ENCODE measurements around the gene PFDN6. TPM values are rescaled to one million over a fixed set of nuclear protein-coding genes. Genes with fewer than 3 reads are reported as not detected.

The PFDN6 gene
- total and polyA plus RNA-seq, 2 of the 13 experiments (the other 11 are each of a cell fraction or from before 2014, with no cell fraction given) = 75.5 to 87.0 TPM

- TF ChIP-seq KAT2B (IDR thresholded peaks at IDR 0.05; ENCODE audit: borderline replicate concordance, low read depth, low read length) (no peak), SMAD3 (CRISPR knock-in tag; IDR thresholded peaks at IDR 0.05) (peak; percentile 67; the same call in 1 of the 2 replicates), KDM6A (CRISPR knock-in tag; IDR thresholded peaks at IDR 0.05; ENCODE audit: low read depth) (no peak; the same call in 1 of the 2 replicates), ETV6 (CRISPR knock-in tag; conservative IDR thresholded peaks at IDR 0.05) (0 out of 2 replicates have a peak, but pooled peaks have one; percentile 39), NCOR1 (IDR thresholded peaks at IDR 0.05; ENCODE audit: borderline replicate concordance, low read length) (peak; percentile 25; the same call in 1 of the 2 replicates), NR2C2 (CRISPR knock-in tag; IDR thresholded peaks at IDR 0.05; ENCODE audit: borderline replicate concordance) (0 out of 2 replicates have a peak, but pooled peaks have one; percentile 26), ZFP36L1 (CRISPR knock-in tag; IDR thresholded peaks at IDR 0.05) (0 out of 2 replicates have a peak, but pooled peaks have one; percentile 24), MXD4 (CRISPR knock-in tag; IDR thresholded peaks at IDR 0.05) (peak; percentile 57; the same call in 1 of the 2 replicates), NFYC (CRISPR knock-in tag; IDR thresholded peaks at IDR 0.05) (peak; percentile 80), POGZ (CRISPR knock-in tag; IDR thresholded peaks at IDR 0.05) (peak; percentile 55; the same call in 1 of the 2 replicates), HDAC1 (CRISPR knock-in tag; IDR thresholded peaks at IDR 0.05) (peak; percentile 63; the same call in 1 of the 2 replicates), ZFP36L2 (CRISPR knock-in tag; IDR thresholded peaks at IDR 0.05) (no peak), ZNF362 (CRISPR knock-in tag; IDR thresholded peaks at IDR 0.05; ENCODE audit: borderline replicate concordance) (peak; percentile 98), DNMT3B (CRISPR knock-in tag; conservative IDR thresholded peaks at IDR 0.05) (no peak; the same call in 1 of the 2 replicates)
- TF ChIP-seq, protein P1, sequence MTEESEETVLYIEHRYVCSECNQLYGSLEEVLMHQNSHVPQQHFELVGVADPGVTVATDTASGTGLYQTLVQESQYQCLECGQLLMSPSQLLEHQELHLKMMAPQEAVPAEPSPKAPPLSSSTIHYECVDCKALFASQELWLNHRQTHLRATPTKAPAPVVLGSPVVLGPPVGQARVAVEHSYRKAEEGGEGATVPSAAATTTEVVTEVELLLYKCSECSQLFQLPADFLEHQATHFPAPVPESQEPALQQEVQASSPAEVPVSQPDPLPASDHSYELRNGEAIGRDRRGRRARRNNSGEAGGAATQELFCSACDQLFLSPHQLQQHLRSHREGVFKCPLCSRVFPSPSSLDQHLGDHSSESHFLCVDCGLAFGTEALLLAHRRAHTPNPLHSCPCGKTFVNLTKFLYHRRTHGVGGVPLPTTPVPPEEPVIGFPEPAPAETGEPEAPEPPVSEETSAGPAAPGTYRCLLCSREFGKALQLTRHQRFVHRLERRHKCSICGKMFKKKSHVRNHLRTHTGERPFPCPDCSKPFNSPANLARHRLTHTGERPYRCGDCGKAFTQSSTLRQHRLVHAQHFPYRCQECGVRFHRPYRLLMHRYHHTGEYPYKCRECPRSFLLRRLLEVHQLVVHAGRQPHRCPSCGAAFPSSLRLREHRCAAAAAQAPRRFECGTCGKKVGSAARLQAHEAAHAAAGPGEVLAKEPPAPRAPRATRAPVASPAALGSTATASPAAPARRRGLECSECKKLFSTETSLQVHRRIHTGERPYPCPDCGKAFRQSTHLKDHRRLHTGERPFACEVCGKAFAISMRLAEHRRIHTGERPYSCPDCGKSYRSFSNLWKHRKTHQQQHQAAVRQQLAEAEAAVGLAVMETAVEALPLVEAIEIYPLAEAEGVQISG (CRISPR knock-in tag; IDR thresholded peaks at IDR 0.05) = 0 out of 2 replicates have a peak, but pooled peaks have one; percentile 41
- TF ChIP-seq, protein P2, sequence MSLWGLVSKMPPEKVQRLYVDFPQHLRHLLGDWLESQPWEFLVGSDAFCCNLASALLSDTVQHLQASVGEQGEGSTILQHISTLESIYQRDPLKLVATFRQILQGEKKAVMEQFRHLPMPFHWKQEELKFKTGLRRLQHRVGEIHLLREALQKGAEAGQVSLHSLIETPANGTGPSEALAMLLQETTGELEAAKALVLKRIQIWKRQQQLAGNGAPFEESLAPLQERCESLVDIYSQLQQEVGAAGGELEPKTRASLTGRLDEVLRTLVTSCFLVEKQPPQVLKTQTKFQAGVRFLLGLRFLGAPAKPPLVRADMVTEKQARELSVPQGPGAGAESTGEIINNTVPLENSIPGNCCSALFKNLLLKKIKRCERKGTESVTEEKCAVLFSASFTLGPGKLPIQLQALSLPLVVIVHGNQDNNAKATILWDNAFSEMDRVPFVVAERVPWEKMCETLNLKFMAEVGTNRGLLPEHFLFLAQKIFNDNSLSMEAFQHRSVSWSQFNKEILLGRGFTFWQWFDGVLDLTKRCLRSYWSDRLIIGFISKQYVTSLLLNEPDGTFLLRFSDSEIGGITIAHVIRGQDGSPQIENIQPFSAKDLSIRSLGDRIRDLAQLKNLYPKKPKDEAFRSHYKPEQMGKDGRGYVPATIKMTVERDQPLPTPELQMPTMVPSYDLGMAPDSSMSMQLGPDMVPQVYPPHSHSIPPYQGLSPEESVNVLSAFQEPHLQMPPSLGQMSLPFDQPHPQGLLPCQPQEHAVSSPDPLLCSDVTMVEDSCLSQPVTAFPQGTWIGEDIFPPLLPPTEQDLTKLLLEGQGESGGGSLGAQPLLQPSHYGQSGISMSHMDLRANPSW (CRISPR knock-in tag; IDR thresholded peaks at IDR 0.05; ENCODE audit: borderline replicate concordance) = 0 out of 2 replicates have a peak, but pooled peaks have one; percentile 54
- TF ChIP-seq, protein P3, sequence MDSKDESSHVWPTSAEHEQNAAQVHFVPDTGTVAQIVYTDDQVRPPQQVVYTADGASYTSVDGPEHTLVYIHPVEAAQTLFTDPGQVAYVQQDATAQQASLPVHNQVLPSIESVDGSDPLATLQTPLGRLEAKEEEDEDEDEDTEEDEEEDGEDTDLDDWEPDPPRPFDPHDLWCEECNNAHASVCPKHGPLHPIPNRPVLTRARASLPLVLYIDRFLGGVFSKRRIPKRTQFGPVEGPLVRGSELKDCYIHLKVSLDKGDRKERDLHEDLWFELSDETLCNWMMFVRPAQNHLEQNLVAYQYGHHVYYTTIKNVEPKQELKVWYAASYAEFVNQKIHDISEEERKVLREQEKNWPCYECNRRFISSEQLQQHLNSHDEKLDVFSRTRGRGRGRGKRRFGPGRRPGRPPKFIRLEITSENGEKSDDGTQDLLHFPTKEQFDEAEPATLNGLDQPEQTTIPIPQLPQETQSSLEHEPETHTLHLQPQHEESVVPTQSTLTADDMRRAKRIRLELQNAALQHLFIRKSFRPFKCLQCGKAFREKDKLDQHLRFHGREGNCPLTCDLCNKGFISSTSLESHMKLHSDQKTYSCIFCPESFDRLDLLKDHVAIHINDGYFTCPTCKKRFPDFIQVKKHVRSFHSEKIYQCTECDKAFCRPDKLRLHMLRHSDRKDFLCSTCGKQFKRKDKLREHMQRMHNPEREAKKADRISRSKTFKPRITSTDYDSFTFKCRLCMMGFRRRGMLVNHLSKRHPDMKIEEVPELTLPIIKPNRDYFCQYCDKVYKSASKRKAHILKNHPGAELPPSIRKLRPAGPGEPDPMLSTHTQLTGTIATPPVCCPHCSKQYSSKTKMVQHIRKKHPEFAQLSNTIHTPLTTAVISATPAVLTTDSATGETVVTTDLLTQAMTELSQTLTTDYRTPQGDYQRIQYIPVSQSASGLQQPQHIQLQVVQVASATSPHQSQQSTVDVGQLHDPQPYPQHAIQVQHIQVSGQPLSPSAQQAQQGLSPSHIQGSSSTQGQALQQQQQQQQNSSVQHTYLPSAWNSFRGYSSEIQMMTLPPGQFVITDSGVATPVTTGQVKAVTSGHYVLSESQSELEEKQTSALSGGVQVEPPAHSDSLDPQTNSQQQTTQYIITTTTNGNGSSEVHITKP (CRISPR knock-in tag; IDR thresholded peaks at IDR 0.05; ENCODE audit: low read depth) = peak; percentile 89; the same call in 1 of the 2 replicates
Observed at GRCh38 chr6:33317669-33318425, 28.4 kb downstream of the PFDN6 start, which contains the start of gene ZBTB22 (continued).
